NCI-H524 treated with DMSO at 0.1 percent for 48 hours (cell line): ENCODE data around the gene XXYLT1.
"Not testable (repeated sequence)": the region's sequence is repeated elsewhere in the genome, so short reads cannot be mapped to it uniquely, and the experiment has no call there.

Experiments used
- DNase-seq: peaks from one replicate; lab custom pipeline; 2025; lab: John Stamatoyannopoulos, UW

XXYLT1 gene

DNA sequence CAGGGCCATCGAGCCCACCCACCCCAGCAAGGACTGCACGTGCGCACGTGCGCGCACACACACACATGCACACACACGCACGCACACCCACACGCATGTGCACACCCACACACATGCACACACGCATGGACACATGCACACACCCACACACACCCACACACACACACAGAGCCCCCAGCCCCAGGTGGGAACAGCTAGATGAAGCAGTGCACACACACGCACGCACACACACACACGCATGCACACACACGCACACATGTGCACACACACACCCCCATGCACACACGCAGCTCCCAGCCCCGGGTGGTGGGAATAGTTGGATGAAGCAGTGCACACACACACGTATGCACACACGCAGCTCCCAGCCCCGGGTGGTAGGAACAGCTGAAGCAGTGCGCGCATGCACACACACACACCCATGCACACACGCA, 158.6 kb downstream of the XXYLT1 start:
- no peak for DNase-seq

DNA sequence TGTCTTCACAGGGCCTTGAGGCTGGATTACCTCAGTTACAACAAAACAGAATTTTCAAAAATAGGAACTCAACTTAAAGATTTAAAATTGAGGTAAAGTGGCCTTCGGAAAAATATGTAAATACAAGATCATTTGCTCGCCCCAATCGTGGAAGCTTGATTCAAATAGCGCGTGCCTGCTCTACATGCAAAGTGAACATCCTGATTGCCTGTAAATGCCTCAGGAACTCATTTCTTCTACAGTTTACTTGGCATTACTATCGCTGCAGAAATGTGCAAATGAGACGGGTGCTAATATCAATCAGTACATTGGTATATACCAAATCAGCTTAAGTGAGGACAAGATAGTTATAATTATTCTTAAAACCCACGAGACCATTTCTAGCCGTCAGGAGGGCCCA, 159.2 kb downstream of the XXYLT1 start:
- no peak for DNase-seq

DNA sequence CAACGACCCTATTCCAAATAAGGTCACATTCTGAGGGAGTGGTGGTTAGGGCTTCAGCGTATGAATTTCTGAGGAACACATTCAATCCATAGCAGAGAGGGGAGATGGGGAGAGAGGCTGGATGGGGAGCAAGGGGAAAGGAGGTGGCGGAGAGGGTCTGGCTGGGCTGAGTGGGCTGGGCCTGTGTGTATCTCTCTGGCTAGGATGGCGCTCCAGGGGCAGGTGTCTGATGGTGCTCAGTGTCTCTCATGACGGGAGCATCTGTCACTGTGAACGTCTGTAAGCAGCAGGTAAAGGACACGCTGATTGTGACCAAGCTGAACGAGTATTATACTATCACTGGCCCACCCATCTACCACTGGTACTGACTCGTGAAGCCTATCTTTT, 159.6 kb downstream of the XXYLT1 start:
- peak; percentile 38 for DNase-seq

DNA sequence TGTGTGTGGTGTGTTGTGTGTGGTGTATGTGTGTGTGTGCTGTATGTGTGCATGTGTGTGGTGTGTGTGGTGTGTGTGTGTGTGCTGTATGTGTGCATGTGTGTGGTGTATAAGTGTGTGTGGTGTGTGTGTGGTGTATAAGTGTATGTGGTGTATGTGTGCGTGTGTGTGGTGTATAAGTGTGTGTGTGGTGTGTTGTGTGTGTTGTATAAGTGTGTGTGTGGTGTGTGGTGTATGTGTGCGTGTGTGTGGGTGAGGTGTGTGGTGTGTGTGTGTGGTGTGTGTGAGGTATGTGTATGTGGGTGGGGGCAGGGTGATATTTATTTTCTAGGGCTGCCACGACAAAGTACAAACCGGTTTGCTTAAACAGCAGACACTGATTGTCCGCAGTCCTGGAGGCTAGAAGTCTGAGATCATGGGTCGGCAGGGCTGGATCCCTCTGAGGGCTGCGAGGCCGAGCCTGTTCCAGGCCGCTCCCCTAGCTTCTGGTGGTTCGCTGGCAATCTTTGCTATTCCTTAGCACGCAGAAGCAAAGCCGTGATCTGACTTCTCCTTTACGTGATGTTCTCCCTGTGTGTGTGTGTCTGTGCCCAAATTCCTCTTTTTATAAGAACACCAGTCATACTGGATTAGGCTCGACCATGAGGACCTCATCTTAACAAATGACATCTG, 160.2 kb downstream of the XXYLT1 start:
- DNase-seq = no peak

DNA sequence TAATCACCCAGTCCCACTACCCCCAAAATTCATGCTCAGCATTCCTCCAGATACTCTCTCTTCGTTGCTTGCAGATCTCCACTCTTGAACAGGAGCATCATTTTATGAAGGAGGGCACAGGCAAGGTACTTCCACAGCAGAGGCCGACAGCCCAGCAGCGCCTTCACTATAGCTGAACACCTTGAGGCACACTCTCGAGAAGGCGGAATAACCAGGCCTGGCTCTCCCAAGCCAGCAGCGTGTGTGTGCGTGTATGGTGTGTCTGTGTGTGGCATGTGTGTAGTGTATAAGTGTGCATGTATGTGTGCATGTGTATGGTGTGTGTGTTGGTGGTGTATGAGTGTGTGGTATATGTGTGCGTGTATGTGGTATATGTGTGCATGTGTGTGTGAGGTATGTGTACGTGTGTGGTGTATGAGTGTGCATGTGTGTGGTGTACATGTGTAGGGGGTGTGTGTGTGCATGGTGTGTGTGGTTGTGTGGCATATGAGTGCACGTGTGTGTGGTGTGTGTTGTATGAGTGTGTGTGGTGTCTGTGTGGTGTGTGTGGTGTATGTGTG, 161.8 kb downstream of the XXYLT1 start:
- no peak for DNase-seq

DNA sequence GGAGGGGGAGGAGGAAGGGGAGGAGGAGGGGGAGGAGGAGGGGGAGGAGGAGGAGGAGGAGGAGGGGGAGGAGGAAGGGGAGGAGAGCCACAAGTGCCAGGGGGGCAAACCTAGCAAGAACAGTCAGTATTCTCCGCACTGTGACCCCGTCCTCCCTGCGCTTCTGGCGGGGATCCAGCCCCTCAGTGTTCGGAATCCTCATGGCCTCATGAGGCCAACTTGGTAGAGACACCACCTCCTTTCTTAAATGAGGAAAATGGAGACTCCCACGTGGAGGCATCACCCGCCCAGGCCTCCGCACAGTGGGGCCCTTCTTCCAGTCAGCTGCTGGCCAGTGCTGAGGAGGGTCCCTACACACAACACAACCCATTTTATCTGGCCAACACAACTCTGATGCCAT, 163.4 kb downstream of the XXYLT1 start:
- no peak for DNase-seq

DNA sequence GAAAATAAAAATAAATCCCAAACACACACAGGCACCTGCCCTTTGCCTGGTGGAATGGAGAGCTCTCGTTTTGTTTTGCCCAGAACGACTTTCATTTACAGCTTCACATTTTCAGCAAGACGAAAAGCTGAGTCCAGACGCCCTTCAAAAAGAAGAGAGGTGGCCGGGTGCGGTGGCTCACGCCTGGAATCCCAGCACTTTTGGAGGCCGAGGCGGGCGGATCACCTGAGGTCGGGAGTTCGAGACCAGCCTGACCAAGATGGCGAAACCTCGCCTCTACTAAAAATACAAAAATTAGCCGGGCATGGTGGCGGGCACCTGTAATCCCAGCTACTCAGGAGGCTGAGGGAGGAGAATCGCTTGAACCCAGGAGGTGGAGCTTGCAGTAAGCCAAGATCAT, 163.9 kb downstream of the XXYLT1 start:
- DNase-seq = not testable (repeated sequence)

DNA sequence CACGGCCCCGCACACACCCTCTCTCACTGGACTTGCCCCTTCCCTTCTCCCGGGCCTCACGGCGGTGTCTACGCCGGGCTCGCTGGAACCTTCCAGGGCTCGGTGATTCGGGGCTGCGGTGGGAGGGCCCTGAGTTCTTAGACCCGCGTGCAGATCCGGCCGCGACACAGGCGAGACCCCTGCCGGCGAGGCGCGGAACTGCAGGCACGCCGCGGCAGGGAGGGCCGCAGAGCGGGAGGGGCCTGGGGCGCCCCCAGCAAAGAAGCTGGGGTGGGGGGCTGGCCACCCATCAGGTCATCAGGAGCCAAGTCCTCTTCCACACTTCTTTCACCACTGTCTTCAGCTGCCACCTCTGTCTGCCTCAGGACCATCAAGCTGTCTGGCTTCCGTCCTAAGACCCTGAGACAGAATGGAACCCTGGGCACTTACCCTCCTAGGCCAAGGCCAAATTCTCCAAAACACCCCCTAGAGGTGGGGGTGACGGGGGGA, 164.5 kb downstream of the XXYLT1 start:
- peak; percentile 7 for DNase-seq

DNA sequence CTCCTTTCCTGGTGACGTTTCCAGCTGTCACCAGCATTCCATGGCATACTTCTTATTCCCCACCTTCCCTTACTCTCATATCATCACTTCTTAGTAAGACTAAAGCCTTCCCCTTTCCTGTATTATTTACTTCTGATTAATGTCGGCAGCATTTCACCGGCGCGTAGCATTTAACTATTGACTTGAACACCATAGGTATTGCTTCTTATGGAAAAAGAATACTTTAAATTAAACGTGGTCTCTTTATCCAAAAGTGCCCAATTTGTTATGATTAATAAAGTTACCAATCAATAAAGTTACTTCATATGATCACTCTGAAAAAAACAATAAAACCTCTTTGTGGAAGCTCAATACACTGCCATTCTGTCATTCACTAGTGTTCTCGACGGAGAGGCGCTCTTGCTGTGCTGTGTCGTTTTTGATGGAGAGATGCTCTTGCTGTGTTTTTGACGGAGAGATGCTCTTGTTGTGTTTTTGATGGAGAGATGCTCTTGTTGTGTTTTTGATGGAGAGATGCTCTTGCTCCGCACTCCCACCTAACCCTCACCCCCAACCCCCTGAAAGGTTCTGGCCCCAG, 165.0 kb downstream of the XXYLT1 start:
- no peak for DNase-seq

DNA sequence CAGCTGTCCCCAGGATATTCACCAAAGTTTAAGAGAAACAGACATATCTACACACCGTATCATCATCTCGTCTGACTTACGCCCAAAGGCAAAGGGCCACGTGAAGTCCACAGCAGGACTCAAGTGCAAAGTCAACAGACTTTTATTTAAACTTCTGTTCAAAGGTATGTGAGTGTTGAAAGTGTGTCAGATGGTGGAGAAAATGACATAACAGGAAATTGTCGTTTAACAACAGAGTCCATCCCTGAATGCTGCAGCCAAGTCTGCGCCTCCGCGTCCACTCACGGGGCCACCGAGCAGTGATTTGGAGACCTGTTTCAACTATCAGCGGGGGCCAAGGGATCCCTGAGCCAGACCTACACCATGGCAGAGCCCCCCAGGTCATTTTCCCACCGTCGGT, 165.6 kb downstream of the XXYLT1 start:
- DNase-seq = no peak

DNA sequence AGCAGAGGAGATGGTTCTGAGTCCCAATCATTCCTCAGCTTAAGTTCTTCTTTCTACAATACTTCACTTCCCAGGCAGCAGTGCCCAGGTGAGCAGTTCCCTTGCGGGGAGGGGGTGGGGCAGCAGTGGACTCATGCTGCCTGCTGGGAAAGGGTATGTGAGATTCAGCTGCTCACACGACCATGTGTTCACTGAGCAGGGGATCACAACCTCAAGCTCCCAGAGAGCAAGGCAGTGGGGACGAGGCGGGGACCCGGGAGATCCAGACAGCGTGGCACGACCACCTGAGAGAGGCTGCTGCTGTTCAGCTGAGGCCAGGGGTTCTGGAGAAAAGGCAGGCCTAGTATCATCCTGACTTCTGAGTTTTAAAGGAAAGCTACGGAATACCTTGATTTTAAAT, 166.6 kb downstream of the XXYLT1 start:
- DNase-seq = no peak

DNA sequence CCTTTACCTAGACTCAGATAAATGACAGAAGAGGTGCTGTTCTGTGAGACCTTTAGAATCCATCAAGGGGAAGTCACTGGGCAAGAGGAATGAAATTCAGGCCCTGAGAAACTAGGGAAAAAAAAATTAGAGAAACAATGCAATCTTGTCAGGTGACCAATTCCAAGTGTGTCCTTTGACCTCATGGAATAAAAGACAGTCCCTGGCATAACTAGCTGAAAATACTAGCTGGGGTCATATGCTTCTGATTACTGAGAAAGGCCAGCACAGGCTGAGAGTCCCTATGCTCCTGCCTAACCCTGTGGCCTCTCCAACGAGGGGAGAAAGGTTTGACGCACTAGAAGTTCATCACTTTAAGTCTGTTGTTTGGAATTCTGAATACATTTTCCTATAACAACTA, 167.3 kb downstream of the XXYLT1 start:
- DNase-seq = no peak

DNA sequence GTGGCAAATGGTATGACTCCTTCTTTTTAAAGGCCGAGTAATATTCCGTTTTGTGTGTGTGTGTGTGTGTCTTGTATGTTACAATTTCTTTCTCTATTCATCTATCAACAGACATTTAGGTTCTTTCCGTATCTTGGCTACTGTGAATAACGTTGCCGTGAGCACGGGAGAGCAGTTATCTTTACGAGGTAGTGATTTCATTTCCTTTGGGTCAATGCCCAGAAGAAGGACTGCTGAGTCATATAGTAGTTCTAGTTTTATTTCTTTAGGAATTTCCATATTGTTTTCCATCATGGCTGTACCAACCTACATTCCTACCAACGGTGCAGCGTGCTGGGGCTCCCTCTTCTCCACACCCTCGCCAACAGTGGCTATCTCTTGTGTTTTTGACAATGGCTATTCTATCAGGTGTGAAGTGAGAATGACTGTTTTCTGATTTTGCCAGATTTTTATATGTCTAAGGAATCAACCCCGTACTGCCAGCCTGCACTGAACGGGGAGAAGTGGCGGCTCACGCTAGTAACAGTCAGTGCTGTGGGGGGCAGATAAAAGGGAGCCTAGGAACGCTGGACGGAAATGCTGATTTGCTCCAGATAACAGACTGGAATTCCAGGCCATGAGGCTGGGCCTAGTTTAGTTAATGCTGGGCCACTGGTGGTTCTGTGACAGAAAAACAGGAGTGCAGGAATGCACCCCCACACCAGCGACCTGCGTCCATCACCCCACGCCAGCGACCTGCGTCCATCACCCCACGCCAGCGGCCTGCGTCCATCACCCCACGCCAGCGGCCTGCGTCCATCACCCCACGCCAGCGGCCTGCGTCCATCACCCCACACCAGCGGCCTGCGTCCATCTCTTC, 168.1 kb downstream of the XXYLT1 start:
- DNase-seq = no peak

DNA sequence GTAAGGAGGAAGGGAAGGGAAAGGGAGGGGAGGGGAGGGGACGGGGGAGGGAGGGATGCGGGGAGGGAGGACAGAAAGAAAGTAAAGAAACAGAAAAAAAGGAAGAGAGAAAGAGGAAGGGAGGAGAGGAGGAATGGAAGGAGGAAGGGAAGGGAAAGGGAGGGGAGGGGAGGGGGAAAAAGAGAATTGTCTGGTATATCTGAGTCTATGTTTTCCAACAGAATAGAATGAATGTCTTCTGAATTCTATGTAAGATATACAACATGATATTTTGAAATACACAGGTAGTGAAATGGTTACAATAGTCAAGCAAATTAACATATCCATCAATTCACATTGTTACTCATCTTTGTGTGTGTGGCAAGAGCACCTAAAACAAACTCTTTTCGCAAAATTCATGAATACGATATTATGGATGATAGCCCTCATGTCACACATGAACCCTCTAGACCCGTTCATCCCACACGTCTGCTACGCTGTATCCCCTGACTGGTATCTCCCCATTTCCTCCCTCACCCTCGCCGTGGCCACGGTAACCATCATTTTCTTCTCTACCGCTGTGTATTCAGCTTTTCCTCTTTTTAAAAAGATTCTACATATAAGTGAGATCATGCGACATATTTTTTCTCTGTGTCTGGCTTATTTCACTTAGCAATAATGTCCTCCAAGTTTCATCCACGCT, 168.9 kb downstream of the XXYLT1 start:
- no peak for DNase-seq

DNA sequence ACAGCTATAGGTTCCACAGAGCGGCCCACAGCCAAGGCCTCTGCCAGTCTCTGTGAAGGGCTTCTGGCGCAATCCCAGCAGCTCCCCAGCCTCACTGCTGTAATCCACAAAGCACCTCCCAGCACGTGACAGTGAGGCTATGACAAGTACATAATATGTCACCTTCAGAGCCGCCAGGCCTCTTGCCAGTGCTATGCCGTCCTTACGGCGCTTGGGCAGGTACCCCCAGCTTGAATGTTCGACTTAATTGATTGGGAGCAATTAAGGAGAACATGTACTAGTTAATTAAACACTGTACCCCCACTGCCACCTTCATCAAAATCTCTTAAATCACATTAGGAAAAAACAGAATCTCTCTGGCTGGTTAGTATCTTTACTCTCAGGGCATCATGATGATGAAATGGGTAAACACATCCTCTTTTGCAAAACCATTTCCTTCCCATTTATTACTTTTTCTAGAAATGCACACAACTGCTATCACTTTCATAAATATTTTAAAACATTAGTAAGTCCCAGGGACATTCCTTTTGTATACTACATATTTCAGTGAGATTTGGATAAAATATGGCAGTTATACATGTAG, 169.9 kb downstream of the XXYLT1 start:
- no peak for DNase-seq

DNA sequence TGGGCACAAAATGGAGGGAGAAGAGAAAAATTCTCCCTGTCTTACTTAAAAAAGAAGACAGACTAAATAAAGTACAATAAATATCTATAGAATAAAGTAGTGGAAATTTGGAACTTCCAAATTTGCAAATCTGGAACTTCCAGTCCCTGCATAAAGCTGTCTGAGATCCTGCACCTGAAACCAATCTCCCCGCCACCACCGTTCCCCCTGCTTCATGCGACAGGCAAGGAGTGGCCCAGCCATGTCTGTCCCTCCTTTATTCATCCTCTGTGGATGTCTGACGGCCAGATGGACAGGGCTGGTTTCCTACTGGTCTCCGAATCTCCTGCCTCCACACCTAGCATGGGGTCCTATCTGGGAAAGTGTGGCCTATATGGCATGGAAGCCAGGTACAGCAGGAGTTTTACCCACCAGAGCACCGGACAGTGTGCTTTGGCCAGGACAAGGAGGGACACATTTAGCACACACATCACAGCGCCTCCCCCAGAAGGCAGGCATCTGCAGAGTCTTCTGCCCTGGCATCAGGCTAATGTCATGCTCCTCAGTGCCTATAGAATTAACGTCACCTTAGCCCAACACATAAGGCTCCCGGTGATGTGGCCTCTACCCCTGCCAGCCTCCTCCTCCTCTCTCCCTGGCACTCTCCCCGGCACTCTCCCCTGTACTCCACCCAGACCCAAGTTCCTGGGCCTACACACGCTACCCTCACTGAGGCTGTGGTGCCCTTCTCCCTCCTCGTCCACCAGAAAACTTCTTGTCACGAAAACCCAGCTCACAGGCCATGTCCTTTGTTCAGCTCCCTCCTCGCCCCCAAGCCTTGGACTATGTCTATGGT, 170.8 kb downstream of the XXYLT1 start:
- no peak for DNase-seq

DNA sequence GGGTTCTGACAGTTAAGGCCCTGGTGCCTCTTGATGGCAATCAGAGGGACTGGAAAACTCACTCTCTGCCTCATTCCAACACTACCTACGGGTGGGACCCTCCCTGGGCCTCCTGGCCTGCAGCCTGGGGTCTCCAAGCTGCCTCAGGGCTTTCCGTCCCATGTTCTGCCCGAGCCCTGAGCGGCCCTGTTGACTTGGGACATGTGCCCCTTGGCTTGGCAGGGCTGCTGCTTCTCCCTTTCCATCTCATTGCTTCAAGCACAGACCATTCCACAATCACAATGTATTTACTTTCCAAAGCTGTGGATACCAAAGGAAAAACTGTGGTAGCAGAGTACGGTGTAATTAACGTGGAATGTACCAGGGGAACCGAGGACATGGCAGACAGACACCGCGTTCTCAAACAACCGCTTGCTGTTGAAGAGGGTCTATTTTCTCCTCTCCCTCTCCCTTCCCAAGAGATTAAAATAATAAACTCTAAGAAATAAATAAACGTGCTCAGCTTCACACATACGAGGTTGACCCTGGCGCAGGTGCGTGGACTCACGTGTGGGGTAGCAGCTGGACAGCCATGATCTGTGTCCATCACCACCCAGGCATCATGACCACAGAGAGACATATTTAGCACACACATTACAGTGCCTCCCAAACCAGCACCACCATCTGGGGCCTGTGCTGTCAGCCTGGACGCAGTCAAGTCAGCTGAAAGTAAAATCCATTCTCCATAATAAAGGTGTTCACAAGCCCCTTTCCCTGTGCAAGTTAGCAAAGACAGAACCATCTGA, 172.0 kb downstream of the XXYLT1 start:
- no peak for DNase-seq

DNA sequence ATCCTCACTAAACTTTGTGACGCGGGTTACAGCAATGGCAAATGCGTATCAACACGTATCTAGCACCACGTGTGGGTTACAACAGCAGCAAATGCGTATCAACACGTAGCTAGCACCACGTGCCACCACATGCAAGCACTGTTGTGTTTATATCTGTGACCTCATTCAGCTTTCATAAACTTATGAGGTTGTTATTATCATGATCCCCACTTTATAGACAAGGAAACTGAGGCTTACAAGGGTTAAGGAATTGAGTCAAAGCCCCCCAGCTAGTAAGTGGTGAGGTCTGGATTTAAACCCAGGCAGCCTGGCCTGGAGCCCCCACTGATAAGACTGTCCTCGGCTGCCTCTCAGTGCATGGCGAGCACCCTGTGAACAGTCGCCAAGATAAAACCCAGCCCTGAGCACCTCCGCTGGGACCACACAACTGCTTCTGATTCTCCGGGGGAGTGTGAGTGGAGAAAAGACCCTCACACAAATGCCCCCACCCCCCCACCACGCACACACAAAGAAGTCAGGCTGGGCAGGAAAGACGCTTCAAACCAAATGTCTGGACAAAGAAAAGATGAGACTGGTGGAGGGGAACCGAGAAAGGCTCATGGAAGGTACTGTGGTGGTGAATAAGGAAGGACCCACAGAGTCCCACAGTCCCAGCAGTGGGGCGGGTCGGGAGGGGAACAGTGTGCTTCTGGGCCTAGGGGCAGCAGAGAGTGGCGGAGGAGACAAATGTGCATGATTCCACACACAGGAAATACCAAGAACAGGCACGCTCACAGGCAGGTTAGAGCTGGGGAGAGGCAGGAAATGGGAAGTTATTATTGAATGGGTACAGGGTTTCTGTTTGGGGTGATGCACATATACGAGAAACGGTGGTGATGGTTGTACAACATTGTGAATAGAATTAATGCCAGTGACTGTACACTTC, 173.4 kb downstream of the XXYLT1 start:
- DNase-seq = no peak
